ENCODE results near the gene CLNK.

GRCh38 chr4:10576236-10576635 is 108.3 kb downstream of the CLNK start:
- no peak for TF ChIP-seq SP1 (IDR thresholded peaks at IDR 0.05)
- TF ChIP-seq ZNF384 (IDR thresholded peaks at IDR 0.05): no peak
